AG04449 (cell line): ENCODE measurements around the gene TMEM167A.

Source experiments
- CTCF ChIA-PET: fragments of 350-600 bp; formaldehyde crosslinking; extraction: SDS; loops from one replicate; lab custom pipeline; 2021; ENCODE audit warnings: antibody characterized with exemption; lab: Yijun Ruan, JAX
- POLR2A ChIA-PET: fragments of 400-600, 350-600 bp; formaldehyde crosslinking; extraction: SDS; loops from one replicate; lab custom pipeline; 2020; ENCODE audit warnings: antibody characterized with exemption, inconsistent platforms; lab: Yijun Ruan, JAX
- DNase-seq: peaks from one replicate; pipeline ENCODE4 v3.0.0-alpha.2; 2010; ENCODE audit warnings: low read depth, low spot score
- H3K4me3 ChIP-seq: 2 replicates; pipeline ENCODE4 v1.5.1; 2011; ENCODE audit warnings: low read depth, mild to moderate bottlenecking, control low read depth, low read length
- TF ChIP-seq, protein P1 (sequence below): IDR thresholded peaks from one replicate; pipeline ENCODE4 v1.5.1; 2011; ENCODE audit warnings: mild to moderate bottlenecking, moderate library complexity, low read length, control low read depth, inconsistent platforms; ENCODE audit not compliant: insufficient read depth; ENCODE audit errors: missing control alignments

Gene TMEM167A

DNA sequence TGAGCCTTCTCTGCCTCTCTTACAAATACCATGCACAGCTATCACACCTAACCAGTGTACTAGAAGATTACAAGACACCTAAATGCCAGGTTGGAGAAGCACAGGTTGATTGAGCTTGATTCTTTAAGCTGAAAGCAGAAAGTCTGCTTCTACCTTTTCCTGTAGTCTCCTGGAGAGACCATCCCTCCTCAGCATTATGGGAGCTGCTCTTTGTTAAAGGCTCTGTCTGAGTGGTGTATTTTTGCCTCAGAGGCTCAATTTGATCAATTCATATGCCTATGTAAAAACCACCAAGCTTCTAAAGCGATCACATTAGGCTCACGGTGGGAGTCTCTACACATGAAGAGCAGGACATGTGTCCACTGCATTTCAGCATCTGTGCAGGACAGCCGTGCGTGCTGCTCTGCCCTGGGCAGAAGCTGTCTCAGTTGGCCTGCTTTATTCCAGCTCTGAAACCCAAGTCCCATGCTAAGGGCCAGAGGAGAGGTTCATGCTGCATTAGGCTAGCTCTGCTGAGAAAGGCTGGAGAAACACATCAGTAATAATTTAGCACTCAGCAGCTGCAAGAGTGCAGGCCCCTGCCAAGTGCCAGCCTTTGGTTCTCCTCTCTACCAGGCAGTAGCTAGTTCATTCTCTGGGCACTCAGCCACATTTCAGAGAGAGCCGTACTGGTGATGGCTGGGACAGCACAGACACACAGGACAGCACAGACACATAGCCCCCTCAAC is 41.7 kb downstream of the TMEM167A start:
- DNase-seq = no peak
- TF ChIP-seq, protein P1, sequence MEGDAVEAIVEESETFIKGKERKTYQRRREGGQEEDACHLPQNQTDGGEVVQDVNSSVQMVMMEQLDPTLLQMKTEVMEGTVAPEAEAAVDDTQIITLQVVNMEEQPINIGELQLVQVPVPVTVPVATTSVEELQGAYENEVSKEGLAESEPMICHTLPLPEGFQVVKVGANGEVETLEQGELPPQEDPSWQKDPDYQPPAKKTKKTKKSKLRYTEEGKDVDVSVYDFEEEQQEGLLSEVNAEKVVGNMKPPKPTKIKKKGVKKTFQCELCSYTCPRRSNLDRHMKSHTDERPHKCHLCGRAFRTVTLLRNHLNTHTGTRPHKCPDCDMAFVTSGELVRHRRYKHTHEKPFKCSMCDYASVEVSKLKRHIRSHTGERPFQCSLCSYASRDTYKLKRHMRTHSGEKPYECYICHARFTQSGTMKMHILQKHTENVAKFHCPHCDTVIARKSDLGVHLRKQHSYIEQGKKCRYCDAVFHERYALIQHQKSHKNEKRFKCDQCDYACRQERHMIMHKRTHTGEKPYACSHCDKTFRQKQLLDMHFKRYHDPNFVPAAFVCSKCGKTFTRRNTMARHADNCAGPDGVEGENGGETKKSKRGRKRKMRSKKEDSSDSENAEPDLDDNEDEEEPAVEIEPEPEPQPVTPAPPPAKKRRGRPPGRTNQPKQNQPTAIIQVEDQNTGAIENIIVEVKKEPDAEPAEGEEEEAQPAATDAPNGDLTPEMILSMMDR = no peak
- POLR2A ChIA-PET = no interaction called here
- H3K4me3 ChIP-seq = no peak overlapping the region
- CTCF ChIA-PET = interaction anchor here (1.6 kb wide), 1 partner anchor 393 kb away, joined by 3 read pairs; no protein-coding TSS in a partner anchor

DNA sequence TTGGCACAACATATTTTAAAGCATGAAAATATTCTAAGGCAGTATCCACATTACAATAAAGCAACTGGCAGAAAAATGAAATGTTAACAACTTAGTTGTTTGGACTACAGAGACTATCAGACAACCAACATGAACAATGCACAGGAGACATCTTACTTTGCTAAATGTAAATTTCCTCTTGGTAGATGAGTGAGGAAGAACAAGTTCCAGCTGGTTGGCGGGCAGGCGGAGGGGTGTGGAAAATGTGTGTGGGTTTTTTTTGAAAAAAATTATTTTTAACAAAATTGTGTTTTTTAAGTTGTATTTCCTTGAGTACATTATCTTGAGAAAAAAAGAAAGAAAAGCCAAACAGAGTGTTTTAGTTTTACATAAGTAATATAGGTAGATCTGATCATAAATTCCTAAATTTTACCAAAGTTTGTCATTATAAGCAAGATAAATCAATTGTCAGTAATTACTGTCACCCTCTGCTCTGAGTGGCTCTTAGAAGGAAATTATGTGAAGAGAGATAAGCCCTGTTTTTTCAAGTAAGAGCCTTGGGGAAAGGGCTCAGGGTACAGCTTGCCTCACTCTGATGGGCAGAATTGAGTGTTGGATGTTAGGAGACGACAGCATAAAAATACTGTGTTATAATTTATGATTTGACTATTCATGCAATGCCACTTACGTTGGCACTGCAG is 42.5 kb downstream of the TMEM167A start:
- POLR2A ChIA-PET = no interaction called here
- TF ChIP-seq, protein P1 = no peak
- DNase-seq = no peak
- no peak overlapping the region for H3K4me3 ChIP-seq
- CTCF ChIA-PET = no interaction called here

DNA sequence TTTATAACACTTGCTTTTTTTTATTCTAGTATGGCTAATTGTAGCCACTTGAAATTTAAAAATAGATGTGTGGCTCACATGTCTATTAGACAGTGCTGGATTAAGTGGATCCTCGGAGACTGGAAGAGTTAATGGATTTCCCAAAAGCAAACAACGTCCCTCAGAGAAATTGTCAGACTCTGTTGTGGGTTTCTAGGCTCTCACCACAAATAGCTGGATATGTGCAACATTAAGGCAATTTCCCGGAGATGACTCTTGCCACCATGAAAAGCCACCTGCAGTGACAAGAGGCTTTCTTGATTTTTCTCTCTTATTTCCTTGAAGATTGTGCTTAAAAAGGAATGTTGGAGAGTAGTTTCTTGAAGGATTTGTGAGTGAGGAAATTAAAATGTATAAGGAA is 43.2 kb downstream of the TMEM167A start:
- TF ChIP-seq, protein P1 = no peak
- H3K4me3 ChIP-seq = no peak overlapping the region
- ChIA-PET POLR2A (no interaction called here), CTCF (no interaction called here)
- DNase-seq = no peak

DNA sequence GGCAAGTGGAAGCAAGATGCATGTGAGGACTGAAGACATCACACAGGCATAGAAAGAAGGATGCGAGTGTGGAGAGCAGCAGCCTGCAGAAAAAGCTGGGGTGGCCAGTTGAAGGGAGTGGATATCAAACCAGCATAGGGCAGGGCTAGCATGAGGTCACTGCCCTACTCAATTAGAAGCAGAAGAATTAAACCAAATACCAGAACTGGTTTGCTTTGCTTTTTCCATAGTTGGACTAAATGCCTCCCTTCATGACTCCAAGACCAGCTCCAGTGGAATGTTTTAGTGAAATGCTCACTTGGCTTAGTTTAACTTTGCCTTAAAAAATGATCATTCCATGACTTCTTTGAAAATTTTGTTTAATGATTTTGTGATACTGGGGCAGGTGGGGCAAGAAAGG is 45.8 kb downstream of the TMEM167A start:
- POLR2A ChIA-PET = no interaction called here
- CTCF ChIA-PET = no interaction called here
- peak; percentile 26 for DNase-seq
- TF ChIP-seq, protein P1 = no peak
- no peak overlapping the region for H3K4me3 ChIP-seq

DNA sequence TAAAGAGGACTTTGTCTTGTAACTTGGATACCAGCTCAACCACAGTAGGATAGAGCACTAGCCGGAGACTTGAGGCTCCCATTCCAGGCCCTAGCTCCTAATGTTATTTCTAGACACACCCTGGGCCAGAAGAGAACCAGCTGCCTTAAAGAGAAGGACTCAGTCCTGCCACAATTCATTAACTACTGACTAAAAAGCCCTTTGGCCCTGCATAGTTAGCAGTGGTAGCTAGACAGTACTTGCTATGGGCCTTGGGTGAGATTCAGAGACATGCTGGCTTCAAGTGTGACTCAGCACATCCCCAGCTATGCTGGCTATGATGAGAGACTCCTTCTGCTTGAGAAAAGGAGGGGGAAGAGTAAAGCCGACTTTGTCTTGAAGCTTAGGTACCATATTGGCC is 47.3 kb downstream of the TMEM167A start:
- POLR2A ChIA-PET = interaction anchor here (0.7 kb wide), 1 partner anchor 444 kb away, joined by 3 read pairs; no protein-coding TSS in a partner anchor
- peak; percentile 42 for DNase-seq
- CTCF ChIA-PET = no interaction called here
- no peak overlapping the region for H3K4me3 ChIP-seq
- TF ChIP-seq, protein P1 = no peak

DNA sequence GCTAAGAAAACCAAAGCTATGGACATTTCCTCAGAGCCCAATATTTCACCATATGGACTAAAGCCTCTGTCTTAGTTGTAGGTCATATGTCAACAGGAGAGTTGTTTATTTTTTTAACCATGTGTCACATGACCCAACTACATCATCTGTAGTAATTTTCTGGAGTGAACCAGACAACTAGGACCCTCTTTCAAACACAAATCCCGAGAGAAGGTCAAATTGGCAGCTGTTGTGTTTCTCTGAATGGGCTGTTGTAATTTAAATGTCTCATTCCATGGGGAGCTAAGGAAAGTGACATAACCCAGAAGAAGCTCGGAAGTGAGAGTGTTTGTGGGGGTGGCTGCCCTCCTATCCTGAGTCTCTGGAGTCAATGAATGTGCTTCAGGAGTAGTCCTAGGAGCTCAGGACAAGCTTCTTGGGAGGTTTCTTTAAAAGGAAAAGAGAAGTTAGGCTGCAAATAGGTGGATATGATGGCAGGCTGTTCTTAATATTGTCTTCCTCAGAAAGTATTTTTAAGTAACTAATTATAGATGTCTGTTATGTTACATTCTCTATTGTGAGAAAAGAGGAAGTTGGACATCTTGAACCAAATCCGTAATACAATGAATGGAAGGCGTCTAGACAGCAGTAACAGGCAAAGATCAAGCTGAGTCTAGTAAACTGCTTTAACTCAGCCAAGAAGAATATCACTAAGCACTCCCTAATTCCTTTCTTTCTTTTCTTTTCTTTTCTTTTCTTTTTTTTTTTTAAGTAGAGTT is 50.1 kb downstream of the TMEM167A start:
- POLR2A ChIA-PET = no interaction called here
- H3K4me3 ChIP-seq = no peak overlapping the region
- TF ChIP-seq, protein P1 = no peak
- no peak for DNase-seq
- CTCF ChIA-PET = no interaction called here
